Astrocyte (in vitro differentiated cells and primary cell): ENCODE results near the gene DYSF. TPM values are rescaled to one million over a fixed set of nuclear protein-coding genes. Genes with fewer than 3 reads are reported as not detected.

Experiments
- DNase-seq: peaks from one replicate; pipeline ENCODE4 v3.0.0-alpha.2; 2010; ENCODE audit warnings: low read depth
- FAIRE-seq: peaks from 2 replicates; lab custom pipeline; 2011; peaks lifted over from hg19 to GRCh38; lab: Jason Lieb, UNC
- H2AFZ ChIP-seq: 2 replicates; pipeline ENCODE4 v1.6.0; 2012; ENCODE audit warnings: low read depth, low read length, inconsistent platforms
- H3K27ac ChIP-seq: 2 replicates; pipeline ENCODE4 v1.5.1; 2011; ENCODE audit warnings: low read depth, low read length, inconsistent platforms
- H3K27me3 ChIP-seq: 2 replicates; pipeline ENCODE4 v1.6.0; 2011; ENCODE audit warnings: low read length, inconsistent platforms; ENCODE audit not compliant: insufficient read depth
- H3K36me3 ChIP-seq: 2 replicates; pipeline ENCODE4 v1.5.1; 2011; ENCODE audit warnings: low read length, inconsistent platforms; ENCODE audit not compliant: insufficient read depth
- H3K4me1 ChIP-seq: 2 replicates; pipeline ENCODE4 v1.5.1; 2011; ENCODE audit warnings: low read length, inconsistent platforms; ENCODE audit not compliant: insufficient read depth
- H3K4me2 ChIP-seq: 2 replicates; pipeline ENCODE4 v1.6.0; 2012; ENCODE audit warnings: low read length, inconsistent platforms
- H3K4me3 ChIP-seq: 2 replicates; pipeline ENCODE4 v1.5.1; 2011; ENCODE audit warnings: low read depth, mild to moderate bottlenecking, low read length, inconsistent platforms; ENCODE audit not compliant: insufficient read depth
- H3K79me2 ChIP-seq: 2 replicates; pipeline ENCODE4 v1.6.0; 2012; ENCODE audit warnings: mild to moderate bottlenecking, low read length, inconsistent platforms; ENCODE audit not compliant: insufficient read depth
- H3K9ac ChIP-seq: 2 replicates; pipeline ENCODE4 v1.6.0; 2012; ENCODE audit warnings: mild to moderate bottlenecking, low read length, inconsistent platforms
- H3K9me3 ChIP-seq: 2 replicates; pipeline ENCODE4 v1.5.1; 2012; ENCODE audit warnings: low read depth, mild to moderate bottlenecking, low read length, inconsistent platforms; ENCODE audit not compliant: insufficient read depth
- H4K20me1 ChIP-seq: 2 replicates; pipeline ENCODE4 v1.6.0; 2012; ENCODE audit warnings: low read length, inconsistent platforms; ENCODE audit not compliant: insufficient read depth
- H3K27ac Mint-ChIP-seq: one replicate; pipeline ENCODE4 v1.8.0; 2021; ENCODE audit warnings: mild to moderate bottlenecking, mixed read lengths; ENCODE audit not compliant: unreplicated experiment
- H3K27me3 Mint-ChIP-seq: one replicate; pipeline ENCODE4 v1.8.0; 2021; ENCODE audit warnings: low read depth, mixed read lengths; ENCODE audit not compliant: unreplicated experiment
- H3K36me3 Mint-ChIP-seq: one replicate; pipeline ENCODE4 v1.8.0; 2021; ENCODE audit warnings: low read depth, mixed read lengths; ENCODE audit not compliant: unreplicated experiment
- H3K4me1 Mint-ChIP-seq: one replicate; pipeline ENCODE4 v1.8.0; 2021; ENCODE audit warnings: low read depth, mixed read lengths; ENCODE audit not compliant: unreplicated experiment
- H3K4me3 Mint-ChIP-seq: one replicate; pipeline ENCODE4 v1.8.0; 2021; ENCODE audit warnings: mild to moderate bottlenecking, moderate library complexity, mixed read lengths; ENCODE audit not compliant: unreplicated experiment
- H3K9me3 Mint-ChIP-seq: one replicate; pipeline ENCODE4 v1.8.0; 2021; ENCODE audit warnings: mild to moderate bottlenecking, mixed read lengths; ENCODE audit not compliant: unreplicated experiment
- EZH2 ChIP-seq: IDR thresholded peaks from 2 replicates; pipeline ENCODE4 v1.6.1; 2012; ENCODE audit warnings: mild to moderate bottlenecking, low read length, inconsistent platforms; ENCODE audit not compliant: insufficient read depth
- total RNA-seq: library from RNA; stranded (reverse); gene quantifications from 2 replicates; pipeline ENCODE4 v1.2.1, GENCODE V29; 2021
- TF ChIP-seq, protein P1 (sequence below): IDR thresholded peaks from 2 replicates; pipeline ENCODE4 v1.5.1; 2011; ENCODE audit warnings: low read depth, mild to moderate bottlenecking, inconsistent platforms, low read length, moderate library complexity; ENCODE audit not compliant: insufficient read depth

The DYSF gene
- total RNA-seq, 1 donor from 2014 or later, result 123 TPM

DNA sequence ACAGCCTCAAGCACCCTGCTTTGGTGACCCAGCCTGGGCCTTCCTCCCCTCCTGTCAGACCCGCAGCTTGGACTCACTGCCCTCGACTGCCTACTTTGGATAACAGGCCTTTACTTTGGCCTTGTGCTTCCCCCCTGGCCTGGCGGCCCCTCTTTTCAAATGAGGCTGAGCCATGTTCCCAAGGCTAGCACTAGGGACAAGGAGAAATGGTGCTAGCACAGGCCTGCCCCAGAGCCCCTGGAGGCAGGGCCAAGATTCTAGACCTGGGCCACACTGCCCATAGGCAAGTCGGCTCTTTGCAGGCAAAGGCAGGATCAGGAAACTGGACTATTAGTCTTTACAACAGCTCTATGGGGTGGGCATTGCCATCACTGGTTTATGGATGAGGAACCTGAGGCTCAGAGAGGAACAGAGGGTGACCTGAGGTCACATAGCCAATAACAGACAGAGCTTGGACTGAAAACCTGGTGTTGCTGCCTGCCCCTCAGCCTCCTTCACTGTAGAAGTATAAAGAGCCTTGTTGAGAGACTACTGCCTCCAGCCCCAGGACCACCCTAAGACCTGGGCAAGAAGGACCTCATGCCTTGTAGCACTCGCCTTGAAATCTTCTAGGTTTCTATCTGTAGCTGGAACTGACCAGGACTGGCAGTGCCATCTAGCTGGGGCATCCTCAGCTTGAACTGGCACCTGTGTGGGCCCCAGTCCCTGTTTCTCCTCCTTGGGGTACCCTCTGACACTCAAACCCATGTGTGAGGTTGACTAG is 266.3 kb downstream of the DYSF start:
- H3K9ac ChIP-seq, result no peak overlapping the region
- H3K36me3 Mint-ChIP-seq, result peaks cover 3% of the 10 kb centered on the region
- FAIRE-seq (no peak), DNase-seq (no peak)
- no peak overlapping the region for H3K27ac Mint-ChIP-seq
- no peak overlapping the region for H3K27ac ChIP-seq
- no peak overlapping the region for H3K4me3 ChIP-seq
- H3K9me3 ChIP-seq, result peaks cover 5% of the 10 kb centered on the region
- H3K4me2 ChIP-seq, result no peak overlapping the region
- H3K4me3 Mint-ChIP-seq, result no peak overlapping the region
- no peak overlapping the region for H2AFZ ChIP-seq
- H3K27me3 ChIP-seq, result peaks cover 3% of the 10 kb centered on the region
- peaks cover 18% of the 10 kb centered on the region for H3K4me1 Mint-ChIP-seq
- H3K27me3 Mint-ChIP-seq, result peaks cover 30% of the 10 kb centered on the region
- no peaks in the 10 kb centered on the region for H4K20me1 ChIP-seq
- H3K79me2 ChIP-seq, result no peaks in the 10 kb centered on the region
- TF ChIP-seq EZH2, result no peak
- TF ChIP-seq, protein P1, sequence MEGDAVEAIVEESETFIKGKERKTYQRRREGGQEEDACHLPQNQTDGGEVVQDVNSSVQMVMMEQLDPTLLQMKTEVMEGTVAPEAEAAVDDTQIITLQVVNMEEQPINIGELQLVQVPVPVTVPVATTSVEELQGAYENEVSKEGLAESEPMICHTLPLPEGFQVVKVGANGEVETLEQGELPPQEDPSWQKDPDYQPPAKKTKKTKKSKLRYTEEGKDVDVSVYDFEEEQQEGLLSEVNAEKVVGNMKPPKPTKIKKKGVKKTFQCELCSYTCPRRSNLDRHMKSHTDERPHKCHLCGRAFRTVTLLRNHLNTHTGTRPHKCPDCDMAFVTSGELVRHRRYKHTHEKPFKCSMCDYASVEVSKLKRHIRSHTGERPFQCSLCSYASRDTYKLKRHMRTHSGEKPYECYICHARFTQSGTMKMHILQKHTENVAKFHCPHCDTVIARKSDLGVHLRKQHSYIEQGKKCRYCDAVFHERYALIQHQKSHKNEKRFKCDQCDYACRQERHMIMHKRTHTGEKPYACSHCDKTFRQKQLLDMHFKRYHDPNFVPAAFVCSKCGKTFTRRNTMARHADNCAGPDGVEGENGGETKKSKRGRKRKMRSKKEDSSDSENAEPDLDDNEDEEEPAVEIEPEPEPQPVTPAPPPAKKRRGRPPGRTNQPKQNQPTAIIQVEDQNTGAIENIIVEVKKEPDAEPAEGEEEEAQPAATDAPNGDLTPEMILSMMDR, result no peak
- peaks cover 9% of the 10 kb centered on the region for H3K9me3 Mint-ChIP-seq
- H3K4me1 ChIP-seq, result peaks cover 29% of the 10 kb centered on the region
- H3K36me3 ChIP-seq, result no peaks in the 10 kb centered on the region

DNA sequence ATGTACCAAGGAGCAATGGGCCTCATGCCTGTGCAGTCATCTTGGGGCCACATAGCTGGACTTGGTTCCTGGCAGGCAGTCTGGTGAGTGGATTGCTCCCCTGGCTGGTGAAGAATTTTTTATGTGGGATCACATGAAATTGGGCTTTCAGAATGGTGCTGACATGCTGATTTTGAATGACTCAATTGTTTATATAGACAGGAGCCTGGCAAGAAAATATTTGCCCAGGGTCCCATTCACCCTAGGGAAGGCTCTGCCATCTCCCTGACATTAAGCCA is 266.9 kb downstream of the DYSF start:
- H3K9me3 ChIP-seq, result peaks cover 7% of the 10 kb centered on the region
- DNase-seq (no peak), FAIRE-seq (no peak)
- H3K27ac ChIP-seq, result no peak overlapping the region
- Mint-ChIP-seq H3K4me1 (peaks cover 18% of the 10 kb centered on the region), H3K4me3 (no peak overlapping the region), H3K27ac (no peak overlapping the region), H3K27me3 (peaks cover 30% of the 10 kb centered on the region), H3K9me3 (peaks cover 9% of the 10 kb centered on the region), H3K36me3 (peaks cover 3% of the 10 kb centered on the region)
- H3K4me2 ChIP-seq, result no peak overlapping the region
- peaks cover 27% of the 10 kb centered on the region for H3K4me1 ChIP-seq
- H3K36me3 ChIP-seq, result no peaks in the 10 kb centered on the region
- no peak overlapping the region for H3K9ac ChIP-seq
- TF ChIP-seq, protein P1, result no peak
- TF ChIP-seq EZH2, result no peak
- H3K4me3 ChIP-seq, result no peak overlapping the region
- no peaks in the 10 kb centered on the region for H3K79me2 ChIP-seq
- H4K20me1 ChIP-seq, result no peaks in the 10 kb centered on the region
- H3K27me3 ChIP-seq, result peaks cover 3% of the 10 kb centered on the region
- H2AFZ ChIP-seq, result no peak overlapping the region
